Renal pelvis (tissue), 4 donors: ENCODE results near the gene CRYGC. TPM values are rescaled to one million over a fixed set of nuclear protein-coding genes. Genes with fewer than 3 reads are reported as not detected.
"Not testable (repeated sequence)": the region's sequence is repeated elsewhere in the genome, so short reads cannot be mapped to it uniquely, and the experiment has no call there.

ENCODE experiments used
- DNase-seq: peaks from one replicate; pipeline ENCODE4 v3.0.0-alpha.2; 2013
- polyA plus RNA-seq, 3 donors: library from polyadenylated mRNA; unstranded; fragments of 120-200 nt; gene quantifications; one replicate each; pipeline ENCODE4 v1.2.1, GENCODE V29; 2013; ENCODE audit not compliant: insufficient read length in 3 of 3

Gene CRYGC
- polyA plus RNA-seq, 3 donors, result not detected

- not testable (repeated sequence) for DNase-seq
Measured at GRCh38 chr2:208138334-208138733, 8.7 kb upstream of the CRYGC start.

- DNase-seq, result no peak
Measured at GRCh38 chr2:208136716-208137094, 7.1 kb upstream of the CRYGC start.

- DNase-seq, result no peak
Measured at GRCh38 chr2:208135794-208136715, 6.4 kb upstream of the CRYGC start.

- DNase-seq, result no peak
Measured at GRCh38 chr2:208134928-208135586, 5.4 kb upstream of the CRYGC start.

- DNase-seq, result no peak
Measured at GRCh38 chr2:208130712-208131110, 1.1 kb upstream of the CRYGC start.

GRCh38 chr2:208128136-208128535, 1.5 kb downstream of the CRYGC start:
- no peak for DNase-seq

- no peak for DNase-seq
Measured at GRCh38 chr2:208127090-208127489, 2.5 kb downstream of the CRYGC start.

- no peak for DNase-seq
Measured at GRCh38 chr2:208125251-208125650, 4.4 kb downstream of the CRYGC start.

- not testable (repeated sequence) for DNase-seq
Measured at GRCh38 chr2:208124013-208124715, 5.5 kb downstream of the CRYGC start, which contains the start of gene CRYGD. Gene CRYGD, minus strand, starts transcription at chr2:208124524. Its CDS starts 51 bp downstream, at chr2:208124473.

GRCh38 chr2:208122248-208122647, 7.4 kb downstream of the CRYGC start:
- no peak for DNase-seq

- DNase-seq, result no peak
Measured at GRCh38 chr2:208118918-208119317, 10.7 kb downstream of the CRYGC start.

- not testable (repeated sequence) for DNase-seq
Measured at GRCh38 chr2:208117390-208117789, 12.2 kb downstream of the CRYGC start.

GRCh38 chr2:208112969-208113368, 16.7 kb downstream of the CRYGC start:
- no peak for DNase-seq

GRCh38 chr2:208112273-208112745, 17.3 kb downstream of the CRYGC start:
- not testable (repeated sequence) for DNase-seq

- DNase-seq, result no peak
Measured at GRCh38 chr2:208103616-208104015, 26.0 kb downstream of the CRYGC start.

GRCh38 chr2:208101716-208102631, 27.7 kb downstream of the CRYGC start:
- no peak for DNase-seq

- no peak for DNase-seq
Measured at GRCh38 chr2:208099682-208100470, 29.8 kb downstream of the CRYGC start.

GRCh38 chr2:208098701-208099100, 30.9 kb downstream of the CRYGC start:
- not testable (repeated sequence) for DNase-seq

- DNase-seq, result no peak
Measured at GRCh38 chr2:208098267-208098666, 31.4 kb downstream of the CRYGC start.

GRCh38 chr2:208097801-208098200, 31.8 kb downstream of the CRYGC start:
- no peak for DNase-seq
